Activated CD4-positive, alpha-beta T cell treated with anti-CD3 and anti-CD28 coated beads for 1 hour (primary cell): ENCODE data around the gene TIGD6.

ENCODE experiments used
- DNase-seq: peaks from one replicate; pipeline ENCODE4 v3.0.0-alpha.2; 2020

The TIGD6 gene

GRCh38 chr5:150015415-150015814 is 15.0 kb upstream of the TIGD6 start:
- no peak for DNase-seq

GRCh38 chr5:150014456-150014855 is 14.0 kb upstream of the TIGD6 start:
- DNase-seq: no peak

GRCh38 chr5:150013931-150014330 is 13.5 kb upstream of the TIGD6 start:
- no peak for DNase-seq

GRCh38 chr5:150009671-150010387 is 9.4 kb upstream of the TIGD6 start:
- no peak for DNase-seq

- no peak for DNase-seq
Measured at GRCh38 chr5:150007050-150007449, 6.6 kb upstream of the TIGD6 start.

GRCh38 chr5:150006318-150006717 is 5.9 kb upstream of the TIGD6 start:
- DNase-seq: no peak

- DNase-seq: peak; percentile 41
Measured at GRCh38 chr5:150001660-150002486, 1.4 kb upstream of the TIGD6 start.

- peak; percentile 26 for DNase-seq
Measured at GRCh38 chr5:150000990-150001659, 671 bp upstream of the TIGD6 start.

GRCh38 chr5:149999866-150000255 is 593 bp downstream of the TIGD6 start:
- DNase-seq: no peak

GRCh38 chr5:149999359-149999758 is 1.1 kb downstream of the TIGD6 start:
- DNase-seq: no peak

GRCh38 chr5:149998281-149998680 is 2.2 kb downstream of the TIGD6 start:
- no peak for DNase-seq

- DNase-seq: no peak
Measured at GRCh38 chr5:149996205-149996890, 4.1 kb downstream of the TIGD6 start.

GRCh38 chr5:149995385-149996204 is 4.9 kb downstream of the TIGD6 start:
- no peak for DNase-seq

- no peak for DNase-seq
Measured at GRCh38 chr5:149993471-149993870, 7.0 kb downstream of the TIGD6 start.

- DNase-seq: peak; percentile 55
Measured at GRCh38 chr5:149990518-149991376, 9.7 kb downstream of the TIGD6 start.

GRCh38 chr5:149988126-149988525 is 12.3 kb downstream of the TIGD6 start:
- no peak for DNase-seq

- DNase-seq: no peak
Measured at GRCh38 chr5:149982505-149982904, 17.9 kb downstream of the TIGD6 start.

- DNase-seq: no peak
Measured at GRCh38 chr5:149981206-149981605, 19.2 kb downstream of the TIGD6 start.

GRCh38 chr5:149979896-149980295 is 20.6 kb downstream of the TIGD6 start:
- DNase-seq: no peak

GRCh38 chr5:149975409-149975808 is 25.0 kb downstream of the TIGD6 start:
- no peak for DNase-seq
